GM18868 (cell line): Measurements from ENCODE around the gene AHRR.
"Not testable (repeated sequence)": the region's sequence is repeated elsewhere in the genome, so short reads cannot be mapped to it uniquely, and the experiment has no call there.

Source experiments
- ATAC-seq: cut with Tn5 transposase; IDR thresholded peaks from one replicate; pipeline ENCODE4 v1.9.1; 2021; ENCODE audit warnings: mild to moderate bottlenecking, moderate library complexity; ENCODE audit not compliant: unreplicated experiment

AHRR gene

DNA sequence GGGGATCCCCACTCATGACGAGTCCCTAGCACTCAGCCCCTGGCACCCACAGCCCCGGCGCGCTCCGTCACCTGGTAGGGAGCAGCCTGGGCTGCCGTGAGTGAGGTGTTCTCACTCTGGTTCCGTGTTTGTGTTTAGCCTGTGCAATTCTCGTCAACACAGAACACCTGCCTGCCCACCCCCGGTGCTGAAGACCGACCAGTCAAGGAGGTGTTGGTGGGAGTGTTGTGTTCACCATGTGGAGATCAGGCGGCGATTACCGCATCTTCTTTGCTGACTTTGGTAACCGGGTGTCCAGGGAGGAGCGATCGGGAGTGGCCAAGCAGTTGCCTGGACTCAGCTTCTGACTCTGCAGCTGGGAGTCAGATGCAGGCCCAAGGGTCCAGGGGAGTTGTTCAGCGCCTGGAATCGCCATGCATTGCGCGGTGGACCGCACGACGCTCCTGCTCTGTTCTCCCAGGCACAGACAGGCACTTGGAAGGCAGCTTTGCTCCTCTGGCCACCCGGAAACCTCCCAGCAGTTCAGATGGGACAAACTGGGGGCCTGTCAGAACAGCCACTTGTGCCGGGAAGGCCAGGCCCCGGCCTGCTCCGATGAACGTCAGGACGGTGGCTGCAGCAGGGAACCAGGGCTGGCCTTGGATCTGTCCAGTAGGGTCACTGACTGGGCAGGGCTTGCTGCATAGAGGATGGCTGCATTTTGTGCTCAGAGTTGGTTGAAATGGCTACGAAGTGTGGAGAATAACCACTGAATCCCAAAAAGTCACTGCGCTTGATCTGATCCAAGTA is 149.6 kb downstream of the AHRR start:
- no peak for ATAC-seq

DNA sequence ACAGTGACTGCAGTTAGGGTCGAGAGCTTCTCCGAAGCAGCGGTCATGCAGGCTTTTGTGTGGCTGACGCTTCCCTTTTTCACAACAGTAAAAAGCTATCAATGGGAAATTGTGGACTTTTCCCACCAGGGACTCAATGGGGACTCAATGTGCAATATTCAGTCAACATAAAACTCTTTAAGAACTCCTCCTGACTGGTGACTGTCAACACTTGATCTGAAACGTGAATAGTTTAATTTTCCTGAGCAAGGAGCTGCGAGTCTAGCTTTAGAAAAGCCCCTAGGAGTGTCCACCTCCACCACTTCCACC is 150.2 kb downstream of the AHRR start:
- ATAC-seq, result no peak

DNA sequence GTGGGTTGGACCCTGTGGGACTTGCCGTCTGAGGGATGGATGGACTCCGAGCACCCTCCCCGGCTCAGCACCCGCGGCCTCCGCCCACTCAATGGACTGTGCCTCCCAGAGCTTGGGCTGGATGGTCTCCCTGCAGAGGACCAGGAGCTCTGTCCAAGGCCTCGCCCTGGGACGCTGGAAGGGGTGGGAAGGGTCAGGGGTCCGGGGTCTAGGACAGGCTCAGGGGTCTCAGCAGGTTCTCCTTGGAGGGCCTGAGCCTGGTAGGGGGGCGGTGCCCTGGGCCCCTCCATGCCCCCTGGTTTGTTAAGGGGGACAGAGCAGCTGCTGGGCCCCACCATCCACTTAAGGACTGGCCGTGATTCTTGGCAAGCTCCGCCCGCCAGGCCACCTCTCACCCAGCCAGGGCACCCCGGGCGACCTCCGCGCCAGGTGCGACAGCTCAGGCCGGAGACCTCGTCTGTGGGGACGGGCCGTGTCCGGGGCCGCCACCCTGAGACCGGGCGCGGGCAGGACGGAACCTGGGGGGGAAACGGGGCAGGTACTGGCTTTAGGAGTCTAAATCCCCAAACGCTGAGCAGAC is 150.7 kb downstream of the AHRR start:
- peak; percentile 6 for ATAC-seq

DNA sequence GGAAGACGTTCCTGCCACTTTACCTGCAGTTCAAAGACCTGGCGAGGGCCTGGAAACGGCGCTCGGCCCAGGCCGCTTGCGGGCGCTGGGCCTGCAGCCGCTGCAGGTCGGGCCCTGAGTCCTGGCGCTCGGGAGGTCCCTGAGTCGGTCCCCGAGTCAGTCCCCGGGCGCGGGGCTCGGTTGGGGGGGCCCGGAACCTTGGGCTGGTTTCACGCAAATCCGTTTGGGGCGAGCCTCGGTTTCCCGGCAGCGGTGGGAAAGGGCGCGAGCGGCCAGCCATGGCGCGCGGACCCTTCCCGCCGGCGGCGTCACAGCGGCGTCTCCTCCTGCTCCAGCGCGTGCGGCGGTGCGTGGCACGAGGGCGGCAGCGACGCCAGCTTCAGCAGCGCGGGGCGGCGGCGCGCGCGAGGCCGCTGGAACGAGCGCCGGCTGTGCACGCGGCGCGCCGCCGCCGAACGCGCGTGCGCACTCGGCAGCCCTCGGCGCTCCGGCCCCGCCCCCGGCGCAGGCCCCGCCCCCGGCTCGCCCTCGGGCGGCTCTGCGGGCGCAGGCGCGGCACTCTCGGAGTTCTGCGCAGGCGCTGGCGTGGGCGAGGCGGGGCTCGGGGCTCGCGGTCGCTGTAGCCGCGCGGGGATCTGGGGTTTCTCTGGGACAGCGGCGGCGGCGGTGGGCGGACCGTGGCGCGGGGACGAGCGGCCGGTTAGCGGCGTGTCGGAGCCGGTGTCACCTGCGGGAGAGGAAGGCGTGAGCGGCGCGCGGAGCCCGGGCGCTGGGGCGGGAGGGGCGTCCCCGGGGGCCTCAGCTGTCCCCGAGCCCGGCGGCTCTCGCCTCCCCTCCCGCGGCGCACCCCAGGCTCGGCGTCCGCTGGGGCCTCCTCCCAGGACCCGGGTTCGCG is 151.4 kb downstream of the AHRR start:
- ATAC-seq, result peak; percentile 75

DNA sequence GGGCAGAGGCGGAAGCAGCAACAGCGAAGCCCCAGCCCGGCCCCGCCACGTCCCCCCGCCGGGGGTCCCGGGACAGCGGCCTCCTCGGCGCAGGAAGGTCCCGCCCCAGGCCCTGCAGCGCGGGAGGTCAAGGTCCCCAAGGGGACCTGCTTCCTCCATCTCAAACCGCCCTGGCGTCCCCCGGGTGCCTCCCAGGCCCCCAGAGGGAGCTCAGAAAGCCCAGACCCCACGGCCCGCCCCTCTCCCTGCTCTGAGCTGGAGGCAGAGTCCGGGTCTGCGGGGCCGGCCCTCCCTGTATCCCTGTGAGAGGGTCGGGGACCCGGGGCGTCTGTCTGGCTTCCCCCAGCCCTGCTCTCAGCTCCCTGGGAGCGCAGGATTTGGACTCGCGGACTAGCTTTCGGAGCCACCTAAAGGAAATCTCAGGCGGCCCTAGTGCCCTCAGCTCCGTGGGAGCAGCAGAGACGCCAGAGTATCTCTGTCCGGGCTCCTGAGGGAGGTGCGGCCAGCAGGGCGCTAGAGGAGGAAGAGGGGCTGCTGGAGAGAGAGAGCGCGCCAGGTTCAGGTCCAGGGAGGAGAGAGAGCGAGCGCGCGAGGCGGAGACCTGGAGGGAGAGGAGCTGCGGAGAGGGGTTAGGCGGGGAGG is 152.2 kb downstream of the AHRR start:
- peak; percentile 17 for ATAC-seq

DNA sequence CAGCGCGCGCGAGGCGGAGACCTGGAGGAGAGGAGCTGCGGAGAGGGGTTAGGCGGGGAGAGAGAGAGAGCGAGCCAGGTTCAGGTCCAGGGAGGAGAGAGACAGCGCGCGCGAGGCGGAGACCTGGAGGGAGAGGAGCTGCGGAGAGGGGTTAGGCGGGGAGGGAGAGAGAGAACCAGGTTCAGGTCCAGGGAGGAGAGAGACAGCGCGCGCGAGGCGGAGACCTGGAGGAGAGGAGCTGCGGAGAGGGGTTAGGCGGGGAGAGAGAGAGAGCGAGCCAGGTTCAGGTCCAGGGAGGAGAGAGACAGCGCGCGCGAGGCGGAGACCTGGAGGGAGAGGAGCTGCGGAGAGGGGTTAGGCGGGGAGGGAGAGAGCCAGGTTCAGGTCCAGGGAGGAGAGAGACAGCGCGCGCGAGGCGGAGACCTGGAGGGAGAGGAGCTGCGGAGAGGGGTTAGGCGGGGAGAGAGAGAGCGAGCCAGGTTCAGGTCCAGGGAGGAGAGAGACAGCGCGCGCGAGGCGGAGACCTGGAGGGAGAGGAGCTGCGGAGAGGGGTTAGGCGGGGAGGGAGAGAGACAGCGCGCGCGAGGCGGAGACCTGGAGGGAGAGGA is 152.8 kb downstream of the AHRR start:
- ATAC-seq, result not testable (repeated sequence)

DNA sequence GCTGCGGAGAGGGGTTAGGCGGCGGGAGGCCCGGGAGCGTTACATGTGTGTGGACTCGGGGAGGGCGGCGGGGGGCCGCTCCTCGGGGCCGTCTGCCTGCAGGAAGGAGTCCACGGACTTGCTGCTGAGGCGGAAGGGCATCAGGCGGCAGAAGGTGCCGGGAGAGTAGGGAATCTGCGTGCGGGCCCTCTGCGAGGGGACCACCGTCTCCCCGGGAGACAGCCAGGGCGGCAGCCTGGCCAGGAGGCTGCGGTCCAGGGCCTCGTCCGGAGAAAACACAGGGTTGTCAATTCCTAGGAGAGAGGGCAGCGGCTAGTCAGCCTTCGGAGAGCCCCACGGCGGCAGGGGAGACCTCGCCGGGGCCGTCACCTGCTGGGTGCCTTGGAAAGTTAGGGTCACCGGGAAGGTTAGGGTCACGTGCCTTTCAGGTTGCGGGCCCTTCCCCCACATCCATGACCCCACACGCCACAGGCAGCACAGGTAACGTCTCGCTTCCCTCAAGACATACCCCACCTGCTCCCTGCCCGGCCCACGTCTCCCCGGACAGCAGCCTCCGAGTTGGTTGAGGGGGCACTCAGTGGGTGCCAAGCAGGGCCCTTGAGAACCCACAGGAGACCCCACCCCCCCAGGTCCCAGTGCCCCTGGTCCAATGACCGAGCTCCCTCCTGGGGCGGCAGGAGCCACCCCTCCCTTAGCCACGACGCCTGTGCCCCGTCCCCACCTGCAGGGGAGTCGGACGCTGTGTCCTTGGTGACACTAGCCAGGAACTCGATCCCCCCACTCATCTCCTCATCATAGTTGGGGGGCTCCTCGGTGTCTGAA is 153.5 kb downstream of the AHRR start:
- no peak for ATAC-seq

DNA sequence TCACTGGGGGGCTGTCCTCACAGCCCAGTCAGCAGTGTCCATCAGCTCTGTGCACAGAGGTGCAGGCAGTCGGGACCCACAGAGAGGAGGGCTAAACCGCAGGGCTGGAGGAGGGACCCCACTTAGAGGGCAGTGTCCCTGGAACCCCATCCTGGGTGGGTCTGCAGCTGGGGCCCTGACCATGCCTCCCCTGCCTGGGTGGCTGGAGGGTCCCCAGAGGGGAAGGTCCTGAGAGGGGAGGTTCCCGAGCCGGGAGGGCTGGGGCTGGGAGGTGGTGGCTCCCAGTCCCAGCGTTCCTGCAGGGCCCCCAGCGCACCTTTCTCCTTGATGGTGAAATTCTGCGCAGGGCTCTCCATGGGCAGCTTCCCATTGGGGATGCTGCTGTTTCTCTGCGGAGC is 154.2 kb downstream of the AHRR start:
- no peak for ATAC-seq

DNA sequence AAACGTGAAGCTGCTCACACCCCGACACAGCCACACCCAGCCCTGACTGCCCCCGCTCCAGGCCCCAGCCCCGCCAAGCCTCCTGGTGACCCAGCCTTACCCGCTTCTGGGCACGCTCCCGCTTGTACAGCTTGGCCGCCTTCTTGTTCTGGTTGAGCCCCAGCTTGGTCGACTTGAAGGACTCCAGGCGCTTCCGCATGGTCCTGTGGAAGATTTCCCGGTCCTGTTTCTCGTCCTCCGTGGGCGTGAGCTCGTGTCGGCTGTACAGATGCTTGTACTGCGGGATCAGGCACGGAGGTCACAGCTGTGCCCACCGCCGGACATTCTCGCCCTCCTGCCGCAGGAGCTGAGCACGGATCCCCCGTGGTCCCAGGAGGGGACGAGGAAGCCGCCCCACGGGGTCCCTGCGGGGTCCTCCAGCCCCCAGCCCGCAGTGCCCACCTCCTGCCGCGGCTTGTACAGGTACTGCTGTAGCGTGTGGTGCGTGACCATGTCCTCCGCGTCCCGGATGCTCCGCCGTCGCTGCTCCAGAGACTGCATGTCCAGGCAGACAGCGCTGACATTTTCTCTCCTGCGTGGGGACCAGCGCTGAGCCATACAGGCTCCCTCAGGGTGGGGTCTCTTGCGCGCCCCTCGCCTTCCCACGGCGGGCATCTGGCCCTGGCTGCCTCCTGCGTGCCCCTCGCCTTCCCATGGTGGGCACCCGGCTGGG is 154.7 kb downstream of the AHRR start:
- ATAC-seq, result no peak

DNA sequence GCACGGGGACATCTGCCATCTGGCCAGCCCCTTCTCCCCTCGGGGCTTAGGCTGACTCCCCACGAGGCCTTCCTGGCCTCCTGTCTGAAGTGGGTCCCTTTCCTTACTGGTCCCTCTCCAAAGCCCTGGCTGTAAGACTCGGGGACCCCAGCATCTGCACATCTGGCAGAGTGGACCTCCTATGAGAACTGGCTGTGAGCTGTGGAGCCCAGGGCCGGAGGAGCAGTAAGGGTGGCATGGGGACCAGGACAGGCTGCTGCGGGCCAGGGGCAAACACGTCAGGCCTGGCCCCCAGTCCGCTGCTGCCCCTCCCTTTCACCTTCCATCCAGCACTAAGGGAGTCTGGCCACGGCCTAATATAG is 155.3 kb downstream of the AHRR start:
- no peak for ATAC-seq

DNA sequence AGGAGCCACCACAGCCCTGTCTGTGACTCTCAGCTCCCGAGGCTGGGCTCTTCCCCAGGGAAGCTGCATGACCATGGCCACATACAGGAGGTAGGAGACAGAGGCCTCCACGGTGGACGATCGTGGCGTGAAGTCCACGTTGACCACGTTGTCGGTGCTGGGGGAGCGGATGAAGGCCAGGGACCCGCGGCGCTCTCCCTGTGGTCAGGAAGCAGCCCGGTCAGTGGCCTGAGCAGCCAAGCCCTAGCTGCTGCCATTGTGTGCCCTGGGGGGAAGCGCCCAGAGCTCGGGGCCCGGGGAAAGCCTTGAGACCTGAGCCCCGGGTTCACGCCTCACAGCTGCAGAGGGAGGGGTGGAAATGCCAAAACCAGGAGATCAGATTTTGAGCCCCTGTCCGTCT is 155.7 kb downstream of the AHRR start:
- ATAC-seq, result no peak

DNA sequence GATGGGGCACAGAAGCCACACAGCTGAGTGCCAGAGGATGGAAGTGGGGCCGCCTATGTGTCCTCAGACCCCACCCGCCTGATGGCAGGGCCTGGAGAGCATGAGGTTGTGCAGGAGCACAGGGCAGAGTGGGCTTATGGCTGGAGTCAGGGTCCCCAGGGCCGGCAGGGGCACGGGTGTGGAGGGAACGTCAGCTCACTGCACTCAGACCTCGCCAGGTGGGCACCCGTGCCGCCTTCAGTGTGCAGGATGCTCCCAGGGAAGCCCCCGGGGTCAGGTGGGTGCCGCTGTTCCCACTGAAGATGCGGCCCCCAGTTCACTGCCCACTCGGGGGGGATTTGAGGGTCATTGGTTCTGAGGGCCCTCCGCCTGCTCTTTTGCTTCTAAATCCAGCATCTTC is 156.4 kb downstream of the AHRR start:
- no peak for ATAC-seq

DNA sequence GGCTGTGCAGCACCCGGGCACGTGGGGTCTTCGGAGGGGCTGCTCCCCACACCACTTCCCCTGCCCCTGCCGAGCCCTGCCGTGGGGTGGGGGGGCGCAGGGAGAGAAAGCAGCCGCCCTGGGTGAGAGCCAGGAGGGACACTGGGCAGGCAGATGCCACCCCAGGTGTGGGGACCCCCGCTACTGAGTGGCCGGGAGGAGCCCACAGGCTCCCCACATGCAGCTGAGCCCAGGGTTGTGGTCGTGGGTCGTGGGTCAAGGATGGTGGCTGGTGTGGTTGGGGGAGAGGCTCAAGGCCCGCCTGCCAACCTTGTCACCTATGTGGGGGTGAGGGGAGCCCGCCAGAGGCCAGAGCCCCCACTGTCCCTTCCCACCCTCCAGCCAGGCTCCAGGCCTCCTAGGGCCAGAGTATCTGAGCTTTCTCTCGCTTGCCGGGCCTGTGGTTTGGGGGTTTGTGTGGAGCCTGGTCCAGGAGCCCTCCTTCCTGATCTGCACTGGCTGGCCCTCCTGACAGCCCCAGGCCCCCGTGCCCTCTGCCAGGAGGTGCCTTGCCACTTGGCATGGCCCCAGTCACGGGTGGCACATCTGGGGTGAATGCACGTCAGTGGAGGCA is 157.0 kb downstream of the AHRR start:
- ATAC-seq, result no peak

DNA sequence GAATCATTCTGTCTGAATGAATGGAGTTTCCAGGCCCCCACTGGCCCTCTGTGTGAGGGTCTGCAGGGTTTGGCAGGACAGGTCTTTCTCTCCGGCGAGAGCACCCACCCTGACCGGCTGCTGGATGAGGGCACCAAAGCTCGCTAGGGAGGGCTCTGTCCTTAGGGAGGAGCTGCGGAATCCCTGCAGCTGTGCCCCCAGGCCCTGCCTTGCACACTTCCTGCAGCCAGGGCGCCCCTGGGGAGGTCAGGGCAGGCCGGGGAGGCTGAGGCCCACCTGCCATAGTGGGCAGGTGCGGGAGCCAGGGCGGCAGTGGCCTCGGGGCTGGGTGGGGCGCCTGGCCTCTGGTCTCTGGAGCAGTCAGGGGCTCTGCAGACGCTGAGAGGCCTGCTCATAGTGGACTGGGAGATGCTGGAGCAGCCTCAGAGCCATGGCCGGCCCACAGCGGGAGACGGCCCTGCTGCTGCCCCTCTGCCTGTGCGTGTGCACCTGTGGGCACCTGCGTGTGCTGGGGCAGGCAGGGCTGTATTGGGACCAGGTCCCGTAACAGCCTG is 157.5 kb downstream of the AHRR start:
- no peak for ATAC-seq

DNA sequence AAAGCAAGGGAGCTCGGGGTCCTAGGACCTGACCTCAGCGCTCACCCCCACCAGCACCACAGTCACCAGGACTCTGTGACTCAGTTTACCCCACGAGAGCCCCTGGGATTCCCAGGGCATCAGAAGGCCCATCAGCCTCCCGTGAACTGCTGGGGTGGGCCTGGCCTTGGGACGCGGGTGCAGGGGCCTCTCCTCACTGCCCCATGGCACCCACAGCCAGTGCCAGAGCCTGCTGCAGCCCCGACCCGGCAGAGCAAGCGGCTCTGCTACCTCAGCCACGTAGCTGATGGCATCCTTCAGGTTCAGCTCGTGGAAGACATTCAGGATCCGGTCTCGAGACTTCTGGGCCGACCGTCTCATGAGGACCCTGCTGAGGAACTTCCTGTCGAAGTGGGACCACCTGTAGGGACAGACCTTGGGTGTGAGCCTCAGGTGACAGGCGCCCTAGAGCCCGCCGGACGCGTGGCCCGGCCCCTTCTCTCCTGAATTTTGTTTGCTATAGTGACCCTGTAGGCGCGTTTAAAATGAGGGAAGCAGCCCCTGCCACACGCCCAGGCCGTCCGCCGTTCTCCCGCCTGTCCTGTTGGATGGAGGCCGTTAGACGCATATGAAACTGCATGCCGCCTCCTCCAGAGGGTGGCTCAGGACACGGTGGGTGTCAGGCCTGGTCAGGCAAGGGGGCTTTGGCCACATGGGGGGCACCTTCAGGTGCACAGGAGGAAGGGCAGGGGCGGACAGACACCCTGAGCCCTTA is 158.2 kb downstream of the AHRR start:
- ATAC-seq, result no peak

DNA sequence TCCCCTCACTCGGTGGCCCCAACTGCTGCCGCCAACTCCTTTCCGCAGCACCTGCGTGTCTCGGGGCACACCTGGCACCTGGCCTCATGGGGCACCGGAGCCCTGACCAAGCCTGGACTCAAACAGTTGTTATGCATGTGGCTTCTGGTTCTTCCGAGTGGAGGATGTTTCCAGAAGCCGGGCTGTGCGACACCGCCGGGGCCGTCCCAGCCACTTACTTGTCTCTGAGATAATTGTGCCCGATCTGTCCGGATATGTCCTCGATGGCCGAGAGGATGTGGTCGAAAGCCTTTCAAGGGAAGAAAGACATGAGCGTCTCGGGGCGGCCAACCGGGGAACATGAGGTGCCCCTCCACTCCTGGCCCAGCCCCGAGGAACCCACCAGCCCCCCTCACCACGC is 159.8 kb downstream of the AHRR start:
- no peak for ATAC-seq

DNA sequence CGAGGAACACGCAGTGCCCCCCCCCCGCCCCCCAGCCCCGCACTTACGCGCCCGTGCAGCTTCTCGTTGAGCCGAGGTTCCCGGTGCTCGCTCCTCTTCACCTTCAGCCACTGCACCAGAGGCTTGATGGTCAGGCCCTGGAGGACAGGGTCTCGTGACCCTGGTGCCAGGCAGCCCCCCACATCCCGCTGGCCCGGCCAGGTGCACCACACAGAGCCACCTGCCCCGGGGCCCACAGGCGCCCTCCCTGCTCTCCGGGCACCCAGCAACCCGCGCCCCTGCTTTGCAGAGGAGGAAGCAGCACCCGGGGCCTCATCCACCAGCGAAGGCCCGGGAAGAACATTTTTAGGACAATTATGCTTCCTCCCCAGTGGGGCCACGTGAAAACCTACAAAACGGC is 160.5 kb downstream of the AHRR start:
- ATAC-seq, result no peak

DNA sequence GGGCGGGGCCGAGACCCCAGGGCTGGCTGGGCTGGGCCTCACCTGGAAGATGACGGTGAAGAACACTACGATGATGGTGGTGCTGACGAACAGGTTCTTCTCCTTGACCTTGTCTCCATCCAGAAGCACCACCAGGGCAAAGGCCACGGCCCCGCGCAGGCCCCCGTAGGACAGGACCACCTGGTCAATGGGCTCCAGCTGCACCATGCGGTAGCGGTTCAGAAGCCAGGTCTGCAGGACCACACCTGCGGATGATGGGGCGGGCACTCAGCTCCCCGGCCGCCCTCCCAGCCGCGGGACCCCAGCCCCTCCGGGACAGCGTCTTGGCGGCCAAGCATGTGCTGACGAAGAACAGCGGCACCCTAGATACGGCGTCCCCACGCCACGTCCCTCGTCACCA is 161.0 kb downstream of the AHRR start:
- no peak for ATAC-seq
